HepG2 (cell line): ENCODE data around the gene LRSAM1. TPM values are rescaled to one million over a fixed set of nuclear protein-coding genes. Genes with fewer than 3 reads are reported as not detected.
A peak's percentile ranks its signal among the peaks of the same experiment; 100 is the strongest.

ENCODE experiments used
- ATAC-seq: fragments of 200-7000 bp; cut with Tn5 transposase; 3 replicates; pipeline ENCODE4 v1.9.1; 2020; ENCODE audit warnings: mild to moderate bottlenecking, moderate library complexity
- BruUV-seq: library from RNA; stranded (reverse); fragments of 400-500 nt; replicated peaks from 2 replicates; lab custom pipeline; 2021; lab: Mats Ljungman, UMichigan
- CTCF ChIA-PET: fragments of 300-600 bp; formaldehyde crosslinking; extraction: SDS; loops from one replicate; lab custom pipeline; 2021; ENCODE audit warnings: low total read pairs, inconsistent platforms, low intra/inter-chr PET ratio; lab: Yijun Ruan, JAX
- POLR2A ChIA-PET: fragments of 350-600 bp; sonication (Branson Sonifier 250); formaldehyde crosslinking; loops from one replicate; lab custom pipeline; 2020; ENCODE audit warnings: antibody characterized with exemption, inconsistent platforms; lab: Yijun Ruan, JAX
- DNase-seq: peaks from one replicate; pipeline ENCODE4 v3.0.0-alpha.2; 2015; ENCODE audit warnings: low spot score
- FAIRE-seq: peaks from 3 replicates; lab custom pipeline; 2011; peaks lifted over from hg19 to GRCh38; lab: Jason Lieb, UNC
- H2AFZ ChIP-seq: one replicate; pipeline ENCODE4 v1.6.1; 2011; ENCODE audit warnings: low read length, inconsistent platforms
- H3K27ac ChIP-seq: fragments of 300-600 bp; 3 replicates; pipeline ENCODE4 v1.8.0; 2011; ENCODE audit warnings: mixed run types, mild to moderate bottlenecking, mixed read lengths, low read length, inconsistent platforms; ENCODE audit not compliant: insufficient read depth; ENCODE audit errors: extremely low read length
- H3K27me3 ChIP-seq, 2 experiments: fragments of 200-600 bp in 1 of 2; 2 replicates in 1 of 2; 3 replicates in 1 of 2; pipeline versions ENCODE4 v1.6.0 to v1.8.0; 2011; ENCODE audit warnings: low read length in 2 of 2, mild to moderate bottlenecking in 2 of 2, moderate library complexity in 2 of 2, inconsistent platforms in 1 of 2; ENCODE audit not compliant: insufficient read depth in 2 of 2, control insufficient read depth in 1 of 2
- H3K36me3 ChIP-seq, 2 experiments: fragments of 200-600 bp in 1 of 2; replicated peaks in 1 of 2; 2 replicates in 1 of 2; 3 replicates in 1 of 2; pipeline versions ENCODE4 v1.5.1 to v1.8.0; 2011; ENCODE audit warnings: low read length in 2 of 2, inconsistent platforms in 1 of 2; ENCODE audit not compliant: insufficient read depth in 2 of 2, control insufficient read depth in 1 of 2
- H3K4me1 ChIP-seq: 2 replicates; pipeline ENCODE4 v1.5.1; 2012; ENCODE audit warnings: low read length, inconsistent platforms; ENCODE audit not compliant: insufficient read depth
- H3K4me2 ChIP-seq: 2 replicates; pipeline ENCODE4 v1.6.0; 2011; ENCODE audit warnings: low read depth, low read length, inconsistent platforms
- H3K4me3 ChIP-seq, 3 experiments: fragments of 200-600 bp in 1 of 3; sonication (generic), shearing (Covaris generic) in 1 of 3; replicated peaks in 1 of 3; 2 replicates each; pipeline ENCODE4 v1.5.1; 2011 to 2016; ENCODE audit warnings: low read length in 3 of 3, inconsistent platforms in 2 of 3, low read depth in 2 of 3, mild to moderate bottlenecking in 2 of 3, control low read depth in 1 of 3, mixed read lengths in 1 of 3; ENCODE audit not compliant: insufficient read depth in 1 of 3
- H3K79me2 ChIP-seq: one replicate; pipeline ENCODE4 v1.6.1; 2011; ENCODE audit warnings: low read length, inconsistent platforms; ENCODE audit not compliant: insufficient read depth
- H3K9ac ChIP-seq: 2 replicates; pipeline ENCODE4 v1.6.0; 2011; ENCODE audit warnings: mild to moderate bottlenecking, low read depth, low read length, inconsistent platforms; ENCODE audit not compliant: insufficient read depth
- H3K9me3 ChIP-seq: 2 replicates; pipeline ENCODE4 v1.5.1; 2012; ENCODE audit warnings: mild to moderate bottlenecking, low read length
- H4K20me1 ChIP-seq: 2 replicates; pipeline ENCODE4 v1.6.0; 2011; ENCODE audit warnings: inconsistent platforms, mild to moderate bottlenecking, low read length, moderate library complexity; ENCODE audit not compliant: insufficient read depth
- AGO2 ChIP-seq: fragments of 200-400 bp; formaldehyde crosslinking; optimal IDR thresholded peaks from 2 replicates; pipeline ENCODE3; 2017; ENCODE audit warnings: mild to moderate bottlenecking, low read depth, low read length, moderate library complexity
- HNRNPK ChIP-seq: fragments of 200-400 bp; formaldehyde crosslinking; IDR thresholded peaks from 2 replicates; pipeline ENCODE4 v1.6.1; 2018; ENCODE audit warnings: low read length, low read depth, moderate library complexity, mild to moderate bottlenecking; ENCODE audit not compliant: poor library complexity, severe bottlenecking
- RBM22 ChIP-seq: fragments of 200-400 bp; formaldehyde crosslinking; optimal IDR thresholded peaks from 2 replicates; pipeline ENCODE3; 2017; ENCODE audit warnings: mild to moderate bottlenecking, low read length, moderate library complexity
- SMAD9 ChIP-seq: sonication (generic); formaldehyde crosslinking; IDR thresholded peaks from 2 replicates; pipeline ENCODE4 v1.5.1; 2020; ENCODE audit warnings: mild to moderate bottlenecking, missing genetic modification reagents
- ZFAT ChIP-seq: sonication (generic); formaldehyde crosslinking; conservative IDR thresholded peaks from 2 replicates; pipeline ENCODE4 v1.8.1; 2023; ENCODE audit warnings: missing genetic modification reagents, inconsistent platforms
- ZNF235 ChIP-seq: sonication (generic); formaldehyde crosslinking; IDR thresholded peaks from 2 replicates; pipeline ENCODE4 v1.8.1; 2023; ENCODE audit warnings: mild to moderate bottlenecking, missing genetic modification reagents, borderline replicate concordance
- ZNF326 ChIP-seq: sonication (generic); formaldehyde crosslinking; IDR thresholded peaks from 2 replicates; pipeline ENCODE4 v1.4.0; 2020; ENCODE audit warnings: missing genetic modification reagents, borderline replicate concordance
- ZNF496 ChIP-seq: sonication (generic); formaldehyde crosslinking; IDR thresholded peaks from 2 replicates; pipeline ENCODE4 v1.8.1; 2023; ENCODE audit warnings: mild to moderate bottlenecking, moderate library complexity, missing genetic modification reagents; ENCODE audit not compliant: insufficient replicate concordance
- ZNF644 ChIP-seq: IDR thresholded peaks from 2 replicates; pipeline ENCODE4 v1.6.1; 2016; ENCODE audit warnings: low read depth
- WGBS: methylation state at CpG from one replicate; pipeline ENCODE4 v1.1.6; 2017; ENCODE audit warnings: low lambda C conversion rate; 5-methylcytosine and 5-hydroxymethylcytosine counted together
- in situ Hi-C: cut with HindIII; loops from 2 replicates; pipeline ENCODE4 v1.10.0; 2017; ENCODE audit warnings: low pct_unique_long_range_greater_than_20kb; ENCODE audit not compliant: extremely low pct_ligation_motif_present
- intact Hi-C: fragments of 100-400 bp; cut with micrococcal nuclease; formaldehyde crosslinking; loops from one replicate; pipeline ENCODE4 v1.10.0; 2022; ENCODE audit not compliant: unreplicated experiment
- polyA plus RNA-seq, 8 experiments: library from polyadenylated mRNA; depleted of rRNA in 3 of 8; stranded (reverse) in 7 of 8; unstranded in 1 of 8; fragments of >200 nt; fragmentation: Illumina TruSeq in 4 of 8; extraction: Trizol in 4 of 8; gene quantifications; 2 replicates each; pipeline versions ENCODE4 v1.2.1 to v1.2.3, GENCODE V29; 2011 to 2016; ENCODE audit warnings: low read depth in 4 of 8, missing spikeins in 1 of 8, mixed read lengths in 1 of 8; ENCODE audit not compliant: insufficient read depth in 1 of 8
- total RNA-seq, 5 experiments: library from RNA; depleted of rRNA; stranded (reverse); fragments of >200 nt; fragmentation: Illumina TruSeq; extraction: Trizol; gene quantifications; 2 replicates each; pipeline ENCODE4 v1.2.3, GENCODE V29; 2016; ENCODE audit warnings: low read depth in 1 of 5
- TF ChIP-seq, protein P1 (sequence below): sonication (generic); formaldehyde crosslinking; IDR thresholded peaks from 2 replicates; pipeline ENCODE4 v1.8.1; 2023; ENCODE audit warnings: mild to moderate bottlenecking, moderate library complexity, missing genetic modification reagents
- TF ChIP-seq, protein P2 (sequence below): IDR thresholded peaks from 2 replicates; pipeline ENCODE4 v1.6.1; 2018; ENCODE audit warnings: missing genetic modification reagents

LRSAM1 gene
- total and polyA plus RNA-seq, 2 of the 13 experiments (the other 11 are each of a cell fraction or from before 2014, with no cell fraction given), result 8.7 to 10.2 TPM

DNA sequence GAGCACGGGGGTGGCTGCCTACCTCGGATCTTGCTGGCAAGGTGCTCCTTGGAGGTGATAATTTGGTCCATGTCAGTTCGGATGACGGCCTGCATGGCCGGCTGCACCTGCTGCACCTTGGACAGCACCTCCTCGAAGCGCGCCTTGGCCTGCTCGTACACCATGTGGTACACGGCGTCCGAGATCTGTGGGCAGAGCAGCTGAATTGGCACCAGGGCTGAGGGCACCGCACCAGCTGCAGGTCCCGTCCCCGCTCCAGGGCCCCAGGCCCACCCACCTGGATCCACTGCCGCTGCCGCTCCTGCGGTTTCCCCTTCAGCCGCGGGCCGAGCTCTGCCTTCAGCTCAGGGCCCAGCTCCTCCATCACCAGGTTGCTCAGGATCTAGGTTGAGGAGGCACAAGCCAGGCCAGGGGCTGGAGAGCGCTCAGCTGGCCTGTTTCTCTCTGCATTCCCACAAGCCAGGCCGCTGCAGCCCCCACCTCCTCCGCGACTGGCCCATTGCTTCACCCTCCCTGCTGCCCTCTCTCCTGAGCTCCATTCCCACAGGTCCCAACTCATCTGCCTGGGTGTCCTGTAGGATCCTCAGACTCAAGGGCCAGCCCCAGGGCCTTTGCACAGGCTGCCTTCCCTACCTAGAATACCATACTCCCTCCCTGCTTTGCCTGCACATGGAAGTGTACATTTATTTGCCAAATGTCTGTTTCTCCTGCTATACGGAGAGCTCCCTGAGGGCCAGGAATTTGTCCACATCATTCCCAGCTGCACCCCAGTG, 65.7 kb downstream of the LRSAM1 start:
- WGBS, result 100% methylated on average over 2 of the region's 26 CpGs
- no peak for FAIRE-seq
- Histone ChIP-seq H3K4me3 (no peak overlapping the region), H3K27ac (no peak overlapping the region), H4K20me1 (no peaks in the 10 kb centered on the region), H3K9me3 (no peaks in the 10 kb centered on the region), H3K9ac (no peak overlapping the region), H3K4me2 (no peak overlapping the region), H3K4me1 (0 out of 2 replicates have a peak, but pooled peaks cover 8% of the 10 kb centered on the region), H2AFZ (no peak overlapping the region), H3K27me3 (no peaks in the 10 kb centered on the region), H3K36me3 (peaks cover 17 to 49% of the 10 kb centered on the region in 2 experiments; a peak in 4 of 5 replicates), H3K79me2 (no peaks in the 10 kb centered on the region)
- ChIA-PET CTCF (no interaction called here), POLR2A (no interaction called here)
- ATAC-seq, result no peak
- DNase-seq, result no peak
- in situ Hi-C loops (no loop called here), intact Hi-C loops (no loop called here)
- no peak for TF ChIP-seq ZNF644
- peak; percentile 23 for TF ChIP-seq RBM22
- peak; percentile 27 for TF ChIP-seq AGO2
- TF ChIP-seq ZNF496 (CRISPR knock-in tag), result no peak
- TF ChIP-seq ZNF235 (CRISPR knock-in tag), result no peak
- BruUV-seq, result no TSS peak

DNA sequence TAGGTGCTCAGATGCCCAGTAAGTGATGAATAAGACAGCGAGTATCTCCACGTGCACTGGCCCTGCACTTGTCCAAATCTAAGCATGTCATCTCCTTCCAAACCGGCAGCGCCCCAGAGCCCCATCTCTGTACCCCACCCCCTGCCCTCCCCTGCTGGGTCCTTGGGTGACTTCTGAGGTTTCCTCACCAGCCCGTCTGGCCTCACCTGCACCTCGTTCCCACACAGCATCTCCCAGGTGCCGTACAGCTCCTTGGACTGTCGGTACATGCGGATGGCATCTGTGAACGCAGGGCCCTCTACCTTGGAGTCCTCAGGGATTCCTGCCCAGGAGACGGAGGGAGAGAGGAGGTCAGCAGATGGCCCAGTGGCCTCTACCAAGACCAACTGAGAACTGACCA, 66.3 kb downstream of the LRSAM1 start:
- Histone ChIP-seq H4K20me1 (no peaks in the 10 kb centered on the region), H3K9me3 (no peaks in the 10 kb centered on the region), H3K27ac (no peak overlapping the region), H3K36me3 (peaks cover 17 to 45% of the 10 kb centered on the region in 2 experiments), H3K4me2 (no peak overlapping the region), H3K9ac (no peak overlapping the region), H3K79me2 (no peaks in the 10 kb centered on the region), H3K4me1 (0 out of 2 replicates have a peak, but pooled peaks cover 8% of the 10 kb centered on the region), H3K4me3 (no peak overlapping the region), H3K27me3 (no peaks in the 10 kb centered on the region), H2AFZ (no peak overlapping the region)
- BruUV-seq, result no TSS peak
- FAIRE-seq (no peak), DNase-seq (no peak), ATAC-seq (no peak)
- intact Hi-C loops, result no loop called here
- in situ Hi-C loops, result no loop called here
- ChIA-PET CTCF (no interaction called here), POLR2A (no interaction called here)
- 98% methylated on average over 11 of the region's 11 CpGs for WGBS
- TF ChIP-seq ZFAT (CRISPR knock-in tag) (no peak), ZNF326 (CRISPR knock-in tag) (no peak), HNRNPK (no peak), SMAD9 (CRISPR knock-in tag) (no peak)
- TF ChIP-seq, protein P1, sequence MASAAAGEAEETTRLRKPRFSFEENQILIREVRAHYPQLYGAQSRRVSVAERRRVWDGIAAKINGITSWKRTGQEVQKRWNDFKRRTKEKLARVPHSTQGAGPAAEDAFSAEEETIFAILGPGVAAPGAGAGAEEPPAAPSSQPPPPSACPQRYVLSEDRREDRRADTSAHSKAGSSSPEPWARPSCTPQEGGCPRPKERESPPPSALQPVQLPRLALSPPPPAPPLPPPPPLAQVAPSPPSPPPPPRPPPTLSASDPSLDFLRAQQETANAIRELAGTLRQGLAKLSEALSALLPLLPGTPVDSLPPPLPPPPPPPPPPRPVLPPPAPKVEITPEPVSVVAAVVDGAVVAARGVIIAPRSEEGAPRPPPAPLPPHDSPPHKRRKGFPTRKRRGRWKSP (CRISPR knock-in tag), result no peak
- TF ChIP-seq, protein P2, sequence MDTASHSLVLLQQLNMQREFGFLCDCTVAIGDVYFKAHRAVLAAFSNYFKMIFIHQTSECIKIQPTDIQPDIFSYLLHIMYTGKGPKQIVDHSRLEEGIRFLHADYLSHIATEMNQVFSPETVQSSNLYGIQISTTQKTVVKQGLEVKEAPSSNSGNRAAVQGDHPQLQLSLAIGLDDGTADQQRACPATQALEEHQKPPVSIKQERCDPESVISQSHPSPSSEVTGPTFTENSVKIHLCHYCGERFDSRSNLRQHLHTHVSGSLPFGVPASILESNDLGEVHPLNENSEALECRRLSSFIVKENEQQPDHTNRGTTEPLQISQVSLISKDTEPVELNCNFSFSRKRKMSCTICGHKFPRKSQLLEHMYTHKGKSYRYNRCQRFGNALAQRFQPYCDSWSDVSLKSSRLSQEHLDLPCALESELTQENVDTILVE, result no peak
